Tibial nerve (tissue), 3 donors: ENCODE measurements around the gene S1PR3.

Experiments
- CTCF ChIP-seq, 5 experiments: fragments of 200-600 bp in 3 of 5; fragments of 450-650 bp in 2 of 5; sonication (generic) in 3 of 5; IDR thresholded peaks; one replicate each; pipeline ENCODE4 v1.5.1; 2016 to 2019; ENCODE audit warnings: antibody characterized with exemption in 5 of 5, mild to moderate bottlenecking in 3 of 5, moderate library complexity in 2 of 5
- POLR2A ChIP-seq, 2 donors: fragments of 450-650 bp; IDR thresholded peaks; one replicate each; pipeline ENCODE4 v1.6.1; 2017; ENCODE audit warnings: antibody characterized with exemption in 2 of 2, mild to moderate bottlenecking in 2 of 2, moderate library complexity in 2 of 2

- TF ChIP-seq CTCF (IDR thresholded peaks at IDR 0.05) (no peak), POLR2A (IDR thresholded peaks at IDR 0.05) (no peak)
These were observed 11.7 kb downstream of the S1PR3 start for GRCh38 chr9:89002987-89003386.
